HG03175 (cell line): ENCODE data around the gene TXK.

Experiments used
- ATAC-seq: cut with Tn5 transposase; IDR thresholded peaks from one replicate; pipeline ENCODE4 v1.9.1; 2021; ENCODE audit warnings: mild to moderate bottlenecking, moderate library complexity; ENCODE audit not compliant: unreplicated experiment

TXK gene

GRCh38 chr4:48064349-48064748, 69.7 kb downstream of the TXK start:
- ATAC-seq, result no peak

GRCh38 chr4:48058617-48059530, 75.2 kb downstream of the TXK start:
- no peak for ATAC-seq

GRCh38 chr4:48051078-48051477, 83.0 kb downstream of the TXK start:
- ATAC-seq, result no peak

GRCh38 chr4:48049483-48049882, 84.6 kb downstream of the TXK start:
- no peak for ATAC-seq

GRCh38 chr4:48047896-48048295, 86.2 kb downstream of the TXK start:
- ATAC-seq, result peak; percentile 18

- peak; percentile 98 for ATAC-seq
These were observed 86.6 kb downstream of the TXK start for GRCh38 chr4:48047421-48047844.

GRCh38 chr4:48046059-48046458, 88.0 kb downstream of the TXK start:
- no peak for ATAC-seq

- ATAC-seq, result no peak
These were observed 89.8 kb downstream of the TXK start for GRCh38 chr4:48044298-48044697.

GRCh38 chr4:48043504-48043903, 90.5 kb downstream of the TXK start:
- no peak for ATAC-seq

GRCh38 chr4:48042979-48043461, 91.0 kb downstream of the TXK start:
- ATAC-seq, result peak; percentile 25

- ATAC-seq, result no peak
These were observed 92.4 kb downstream of the TXK start for GRCh38 chr4:48041535-48042137.

GRCh38 chr4:48039561-48039960, 94.5 kb downstream of the TXK start:
- ATAC-seq, result no peak

GRCh38 chr4:48038666-48039065, 95.4 kb downstream of the TXK start:
- ATAC-seq, result no peak

GRCh38 chr4:48037117-48037462, 97.0 kb downstream of the TXK start:
- no peak for ATAC-seq

GRCh38 chr4:48035952-48036351, 98.1 kb downstream of the TXK start:
- no peak for ATAC-seq

- ATAC-seq, result peak; percentile 64
These were observed 100.1 kb downstream of the TXK start for GRCh38 chr4:48033825-48034413.

GRCh38 chr4:48033412-48033811, 100.6 kb downstream of the TXK start:
- no peak for ATAC-seq

- ATAC-seq, result no peak
These were observed 101.3 kb downstream of the TXK start for GRCh38 chr4:48032721-48033120.

GRCh38 chr4:48031802-48032525, 102.1 kb downstream of the TXK start:
- no peak for ATAC-seq

GRCh38 chr4:48030470-48030869, 103.6 kb downstream of the TXK start:
- ATAC-seq, result no peak

- ATAC-seq, result peak; percentile 60
These were observed 105.4 kb downstream of the TXK start for GRCh38 chr4:48028696-48029095.
